ENCODE results near the gene IDH1.

- TF ChIP-seq GABPA (IDR thresholded peaks at IDR 0.05; ENCODE audit: low read depth) (no peak), CTCF (IDR thresholded peaks at IDR 0.05; ENCODE audit: insufficient read depth, low read length) (no peak), REST (IDR thresholded peaks at IDR 0.05; ENCODE audit: insufficient replicate concordance, low read depth) (no peak)
Observed at GRCh38 chr2:208304157-208304556, 49.3 kb upstream of the IDH1 start.

Measured in HL-60 (cell line).